Fibroblast of skin of right biceps (primary cell): Measurements from ENCODE around the gene MIPOL1.
"Not testable (repeated sequence)": the region's sequence is repeated elsewhere in the genome, so short reads cannot be mapped to it uniquely, and the experiment has no call there.

Experiments
- DNase-seq: peaks from one replicate; pipeline ENCODE4 v3.0.0-alpha.2; 2013

The MIPOL1 gene

GRCh38 chr14:37555596-37555995, 357.9 kb downstream of the MIPOL1 start:
- not testable (repeated sequence) for DNase-seq

- DNase-seq = no peak
Measured at GRCh38 chr14:37558740-37559139, 361.0 kb downstream of the MIPOL1 start.

DNA sequence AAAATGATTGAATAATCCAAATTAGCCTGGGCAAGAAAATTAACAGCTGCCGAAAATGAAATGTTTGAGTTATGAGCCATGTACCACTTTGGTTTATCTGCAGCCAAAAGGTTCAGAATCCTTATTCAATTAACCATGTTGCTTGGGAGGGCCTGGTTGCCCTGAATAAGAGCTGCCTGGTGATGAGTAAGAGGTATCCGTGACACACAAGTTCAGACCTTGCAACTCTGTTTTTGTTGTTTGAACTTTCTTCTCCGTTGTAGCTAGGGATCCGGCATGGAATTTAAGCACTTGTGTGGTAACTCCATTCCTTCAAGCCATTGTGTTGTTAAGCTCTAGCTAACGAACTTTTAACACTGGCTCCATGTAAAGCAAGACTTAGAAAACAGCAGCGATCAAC, 361.6 kb downstream of the MIPOL1 start:
- DNase-seq = peak; percentile 3

- no peak for DNase-seq
Measured at GRCh38 chr14:37563189-37563588, 365.5 kb downstream of the MIPOL1 start.

GRCh38 chr14:37565550-37565949, 367.8 kb downstream of the MIPOL1 start:
- no peak for DNase-seq

- no peak for DNase-seq
Measured at GRCh38 chr14:37566811-37567371, 369.2 kb downstream of the MIPOL1 start.

GRCh38 chr14:37569729-37570128, 372.0 kb downstream of the MIPOL1 start:
- DNase-seq = no peak

GRCh38 chr14:37571391-37571790, 373.7 kb downstream of the MIPOL1 start:
- no peak for DNase-seq

DNA sequence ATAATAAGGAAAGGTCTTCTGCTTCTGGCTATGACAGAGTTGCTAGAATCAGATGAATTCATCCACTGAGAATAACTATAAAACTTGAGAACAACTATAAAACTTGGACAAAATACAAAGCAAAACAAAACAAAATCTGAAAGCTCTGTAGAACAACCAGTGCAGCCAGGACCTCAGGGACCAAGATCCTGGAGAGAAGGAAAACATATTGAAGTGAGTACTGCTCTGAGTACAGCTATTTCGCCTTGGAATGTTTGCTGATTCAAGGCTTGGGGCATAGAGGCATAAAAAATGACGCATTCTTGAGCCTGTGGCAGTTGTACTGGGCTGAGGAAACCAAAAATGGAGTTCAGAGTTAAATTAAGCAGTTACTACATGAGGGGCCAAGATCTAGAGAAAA, 375.6 kb downstream of the MIPOL1 start:
- DNase-seq = no peak

GRCh38 chr14:37579274-37579673, 381.5 kb downstream of the MIPOL1 start:
- no peak for DNase-seq

- DNase-seq = no peak
Measured at GRCh38 chr14:37580146-37580545, 382.4 kb downstream of the MIPOL1 start.

DNA sequence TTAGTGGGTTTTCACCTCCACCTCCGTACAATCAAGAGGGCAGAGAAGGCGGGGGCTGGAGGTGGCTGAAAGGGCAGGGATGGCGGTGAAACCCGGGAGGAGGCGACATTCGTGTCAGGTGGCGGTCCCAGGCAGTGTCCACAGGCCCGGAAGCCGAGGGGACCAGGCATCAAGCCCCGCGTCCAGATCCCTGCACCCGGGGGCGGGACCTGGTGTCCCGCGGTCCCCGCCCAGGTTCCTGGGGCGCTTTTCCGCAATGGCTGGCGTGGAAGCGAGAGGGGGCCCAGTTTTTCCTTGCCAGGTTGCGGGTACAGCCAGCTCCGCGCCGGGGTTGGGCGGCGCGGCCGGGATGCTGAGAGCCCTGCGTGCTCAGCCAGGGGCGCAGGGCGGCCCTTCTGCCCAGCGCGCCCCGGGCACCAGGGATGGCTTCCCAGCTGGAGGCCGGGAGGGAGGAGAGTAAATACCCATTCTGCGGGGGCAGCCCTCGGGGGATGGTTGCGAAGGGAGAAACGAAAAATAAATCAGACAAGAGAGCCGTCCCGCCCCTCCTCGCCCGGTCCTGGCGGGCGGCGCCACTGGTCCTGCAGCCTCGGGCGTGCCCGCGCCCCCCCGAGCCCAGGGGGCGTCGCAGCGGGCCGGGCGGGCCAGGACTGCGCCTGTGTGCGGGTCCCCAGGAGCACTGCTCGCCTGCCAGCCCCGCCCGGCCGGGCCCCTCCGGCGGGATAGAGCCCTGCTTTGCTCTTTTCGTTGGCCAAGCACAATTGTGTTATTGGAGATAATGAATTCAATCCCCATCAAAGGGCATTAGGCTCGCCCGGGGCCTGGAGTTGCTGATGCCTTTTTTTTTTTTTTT, 385.8 kb downstream of the MIPOL1 start:
- DNase-seq = no peak

DNA sequence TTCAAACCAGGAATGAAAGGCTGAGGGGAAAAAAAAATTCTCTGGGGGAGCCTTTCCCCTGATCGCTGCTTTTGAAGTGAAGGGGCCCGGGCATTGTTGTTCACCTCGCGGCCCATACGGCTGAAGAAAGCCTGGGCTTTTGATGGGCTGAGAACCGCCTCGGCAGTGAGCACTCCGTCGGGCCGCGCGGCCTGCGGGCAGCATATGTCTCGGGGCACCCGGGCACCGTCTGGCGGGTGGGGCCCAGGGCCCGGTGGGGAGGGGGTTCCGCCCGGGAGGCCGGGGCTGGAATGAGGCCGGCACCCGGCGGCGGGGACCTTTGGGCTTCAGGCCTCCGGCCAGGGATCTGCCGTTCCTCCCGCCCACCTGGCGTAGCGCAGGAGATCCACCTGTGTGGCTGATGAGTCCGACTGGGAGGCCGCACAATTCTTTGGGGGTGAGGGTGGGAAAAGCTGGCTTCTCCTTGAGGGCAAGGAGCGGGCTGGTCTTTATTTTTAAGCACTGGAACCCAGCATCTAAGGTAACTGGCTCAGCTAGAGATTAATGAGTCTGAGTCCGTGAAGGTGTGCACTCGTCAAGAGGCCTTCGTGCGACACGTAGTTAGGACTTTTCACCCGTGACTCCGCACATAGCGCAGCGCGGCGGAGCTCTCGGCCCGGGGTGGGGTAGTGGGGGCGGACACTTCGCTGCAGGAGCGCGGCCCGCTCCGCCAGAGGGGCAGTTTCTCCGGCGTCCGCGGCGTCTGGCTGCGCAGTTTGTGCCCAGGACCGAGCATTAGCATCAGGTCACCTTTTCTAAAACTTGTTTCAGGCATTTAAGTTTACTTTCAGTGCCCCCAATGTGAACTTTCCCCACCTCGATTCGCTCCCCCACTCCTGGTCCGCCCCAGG, 386.7 kb downstream of the MIPOL1 start:
- DNase-seq = no peak

DNA sequence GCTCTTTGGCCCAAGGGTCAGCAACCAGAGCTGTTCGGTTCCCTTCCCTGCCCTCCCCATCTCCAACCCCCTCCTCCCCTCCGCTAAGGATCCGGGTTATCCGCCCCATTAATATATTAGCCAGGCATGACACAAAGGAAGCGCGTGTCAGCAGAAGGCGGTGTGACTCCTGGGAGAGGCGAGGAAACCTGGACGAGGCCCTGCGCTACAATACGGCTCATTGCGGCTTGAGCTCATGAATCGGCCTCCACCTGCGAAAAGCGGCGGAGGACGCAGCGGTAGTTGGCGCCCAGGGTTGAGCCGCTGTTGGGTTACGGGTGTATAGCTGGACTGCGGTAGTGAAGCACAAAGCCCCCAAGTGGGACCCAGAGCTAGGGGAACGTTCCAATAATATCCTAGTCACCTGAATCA, 387.4 kb downstream of the MIPOL1 start:
- DNase-seq = no peak

- DNase-seq = no peak
Measured at GRCh38 chr14:37585971-37586796, 388.4 kb downstream of the MIPOL1 start.

DNA sequence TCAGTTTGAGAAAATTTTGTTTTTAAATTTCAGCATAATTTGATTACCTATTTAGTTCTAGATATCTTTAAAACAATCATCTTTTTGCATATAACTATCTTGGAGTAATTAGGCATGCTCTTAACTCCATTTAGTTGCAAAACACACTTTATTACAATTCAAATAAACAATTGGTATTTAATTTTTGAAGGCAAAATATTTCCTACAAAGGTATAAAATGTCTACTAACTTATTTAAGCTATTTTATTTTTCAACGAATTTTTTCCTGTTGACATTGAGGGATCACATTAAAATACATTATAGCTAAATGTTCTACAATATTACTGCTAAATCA, 389.0 kb downstream of the MIPOL1 start:
- DNase-seq = no peak

GRCh38 chr14:37587131-37587803, 389.5 kb downstream of the MIPOL1 start:
- no peak for DNase-seq

- no peak for DNase-seq
Measured at GRCh38 chr14:37587881-37588666, 390.3 kb downstream of the MIPOL1 start.

DNA sequence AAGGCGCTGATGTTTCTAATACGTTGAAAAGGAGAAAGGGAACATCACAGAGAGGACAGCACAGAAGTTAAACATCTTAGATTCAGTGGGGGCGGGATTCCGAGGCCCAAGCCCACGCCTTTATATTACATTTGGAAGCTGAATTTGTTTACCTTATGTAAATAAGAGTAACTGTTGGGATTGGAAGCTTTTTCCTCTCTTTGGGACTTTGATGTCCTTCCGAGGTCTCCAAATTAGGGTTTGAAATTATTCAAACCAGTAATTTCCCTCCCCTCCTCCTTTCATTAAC, 390.9 kb downstream of the MIPOL1 start:
- DNase-seq = no peak

- DNase-seq = no peak
Measured at GRCh38 chr14:37588956-37589714, 391.4 kb downstream of the MIPOL1 start.
